Coronary artery (tissue), 2 donors: ENCODE measurements around the gene IKBIP.

Source experiments
- DNase-seq: peaks from one replicate; pipeline ENCODE4 v3.0.0-alpha.2; 2017; ENCODE audit warnings: low spot score
- H3K27ac ChIP-seq, 2 donors: fragments of 200-600 bp; sonication (generic); one replicate each; pipeline ENCODE4 v1.5.1; 2016 to 2019
- H3K4me3 ChIP-seq: fragments of 200-600 bp; sonication (generic); 2 replicates; pipeline ENCODE4 v1.5.1; 2016; ENCODE audit warnings: mild to moderate bottlenecking, moderate library complexity
- CTCF ChIP-seq: fragments of 200-600 bp; sonication (generic); IDR thresholded peaks from one replicate; pipeline ENCODE4 v1.5.1; 2019; ENCODE audit warnings: antibody characterized with exemption

IKBIP gene

DNA sequence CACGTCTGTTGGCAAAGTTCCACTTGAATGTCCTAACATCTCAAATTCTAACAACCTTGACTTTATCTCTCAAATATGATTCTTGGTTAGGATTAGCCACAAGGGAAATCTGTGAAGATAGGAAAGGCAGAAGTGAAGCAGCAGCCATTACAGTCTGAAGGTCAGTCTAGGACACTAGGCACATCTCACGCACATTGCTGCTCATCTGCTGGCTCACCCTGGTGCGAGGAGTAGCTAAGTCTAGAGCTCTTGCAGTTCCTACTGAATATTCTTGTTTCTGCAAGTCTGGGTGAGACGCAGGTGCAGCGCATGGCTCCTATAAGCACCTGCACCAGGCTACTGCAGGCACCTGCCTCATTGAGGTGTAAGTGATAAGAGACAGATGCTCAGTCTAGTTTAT is 57.5 kb downstream of the IKBIP start:
- Histone ChIP-seq H3K4me3 (no peak overlapping the region), H3K27ac (no peak overlapping the region)
- DNase-seq: no peak
- TF ChIP-seq CTCF: no peak

GRCh38 chr12:98582093-98582492 is 62.5 kb downstream of the IKBIP start:
- TF ChIP-seq CTCF: no peak
- Histone ChIP-seq H3K27ac (no peak overlapping the region), H3K4me3 (no peak overlapping the region)
- no peak for DNase-seq

GRCh38 chr12:98581101-98581500 is 63.5 kb downstream of the IKBIP start:
- Histone ChIP-seq H3K4me3 (no peak overlapping the region), H3K27ac (no peak overlapping the region)
- TF ChIP-seq CTCF: no peak
- no peak for DNase-seq

GRCh38 chr12:98580695-98581094 is 63.9 kb downstream of the IKBIP start:
- H3K4me3 ChIP-seq: no peak overlapping the region
- no peak for DNase-seq
- TF ChIP-seq CTCF: no peak
- no peak overlapping the region for H3K27ac ChIP-seq

DNA sequence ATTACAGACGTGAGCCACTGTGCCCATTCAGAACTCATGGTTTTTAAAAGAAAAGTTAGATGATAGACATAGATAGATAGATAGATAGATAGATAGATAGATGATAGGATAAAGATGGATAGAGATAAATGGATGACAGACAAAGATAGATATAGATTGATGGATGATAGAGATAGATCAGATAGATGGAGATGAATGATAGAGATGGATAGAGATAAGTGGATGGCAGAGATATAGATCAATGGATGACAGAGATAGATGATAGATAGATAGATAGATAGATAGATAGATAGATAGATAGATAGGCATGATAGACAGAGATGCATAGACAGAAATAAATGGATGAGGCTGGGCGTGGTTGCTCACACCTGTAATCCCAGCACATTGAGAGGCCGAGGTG is 64.8 kb downstream of the IKBIP start:
- no peak for DNase-seq
- TF ChIP-seq CTCF: no peak
- H3K4me3 ChIP-seq: no peak overlapping the region
- H3K27ac ChIP-seq: no peak overlapping the region

DNA sequence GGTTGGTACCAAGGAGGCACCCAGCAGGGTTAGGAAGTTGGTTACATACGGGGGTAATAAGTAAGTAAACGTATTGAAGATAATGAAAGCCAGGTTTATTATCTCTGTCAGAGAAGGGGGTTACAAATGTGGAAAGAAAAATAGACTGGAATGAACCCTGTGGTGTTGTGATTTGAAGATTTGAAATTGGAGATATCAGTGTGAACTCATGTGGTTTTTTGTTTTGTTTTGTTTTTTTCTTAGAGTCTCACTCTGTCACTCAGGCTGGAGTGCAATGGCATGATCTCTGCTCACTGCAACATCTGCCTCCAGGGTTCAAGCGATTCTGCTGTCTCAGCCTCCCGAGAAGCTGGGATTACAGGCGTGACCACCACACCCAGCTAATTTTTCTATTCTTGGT is 65.2 kb downstream of the IKBIP start:
- Histone ChIP-seq H3K4me3 (no peak overlapping the region), H3K27ac (no peak overlapping the region)
- TF ChIP-seq CTCF: no peak
- no peak for DNase-seq

GRCh38 chr12:98578821-98579220 is 65.8 kb downstream of the IKBIP start:
- Histone ChIP-seq H3K4me3 (no peak overlapping the region), H3K27ac (no peak overlapping the region)
- TF ChIP-seq CTCF: no peak
- DNase-seq: no peak
